Cardiac muscle cell (in vitro differentiated cells and primary cell): Measurements from ENCODE around the gene ITGB2. TPM values are rescaled to one million over a fixed set of nuclear protein-coding genes. Genes with fewer than 3 reads are reported as not detected.

Experiments used
- DNase-seq, 2 donors: peaks; one replicate each; pipeline versions ENCODE4 v3.0.0 to v3.0.0-alpha.2; 2010 to 2017; ENCODE audit warnings: low read depth in 1 of 2, low spot score in 1 of 2
- H3K27ac ChIP-seq: fragments of 200-600 bp; sonication (generic); 2 replicates; pipeline ENCODE4 v1.5.1; 2016
- H3K27me3 ChIP-seq: fragments of 200-600 bp; sonication (generic); 2 replicates; pipeline ENCODE4 v1.6.0; 2016; ENCODE audit warnings: control low read depth
- H3K36me3 ChIP-seq: fragments of 200-600 bp; sonication (generic); 2 replicates; pipeline ENCODE4 v1.5.1; 2016; ENCODE audit warnings: control low read depth
- H3K4me1 ChIP-seq: fragments of 200-600 bp; sonication (generic); 2 replicates; pipeline ENCODE4 v1.8.1; 2017; ENCODE audit warnings: low read depth, mild to moderate bottlenecking, mixed run types
- H3K4me3 ChIP-seq: fragments of 200-600 bp; sonication (generic); 2 replicates; pipeline ENCODE4 v1.5.1; 2016; ENCODE audit warnings: mild to moderate bottlenecking
- H3K9me3 ChIP-seq: fragments of 200-600 bp; sonication (generic); 2 replicates; pipeline ENCODE4 v1.5.1; 2017; ENCODE audit warnings: low read depth, mild to moderate bottlenecking, control low read depth
- CTCF ChIP-seq: IDR thresholded peaks from 2 replicates; pipeline ENCODE4 v1.5.1; 2012; ENCODE audit warnings: low read depth, mild to moderate bottlenecking, low read length
- polyA plus RNA-seq: library from polyadenylated mRNA; unstranded; fragments of >200 nt; fragmentation: Nextera tagmentation; extraction: Ambion mirVana; gene quantifications from 2 replicates; pipeline ENCODE4 v1.2.1, GENCODE V29; 2016
- total RNA-seq: library from RNA; depleted of rRNA; stranded (reverse); fragments of >200 nt; gene quantifications from 2 replicates; pipeline ENCODE4 v1.2.3, GENCODE V29; 2016

The ITGB2 gene
- total and polyA plus RNA-seq, 2 experiments from 2014 or later = 0.27 to 0.57 TPM

GRCh38 chr21:44923480-44924084 lies 2.9 kb upstream of the ITGB2 start:
- Histone ChIP-seq H3K36me3 (no peaks in the 10 kb centered on the region), H3K9me3 (no peaks in the 10 kb centered on the region), H3K27me3 (peaks cover 20% of the 10 kb centered on the region), H3K4me1 (peaks cover 4% of the 10 kb centered on the region), H3K4me3 (no peak overlapping the region), H3K27ac (no peak overlapping the region)
- no peak for DNase-seq
- no peak for TF ChIP-seq CTCF

GRCh38 chr21:44921928-44922327 lies 1.2 kb upstream of the ITGB2 start:
- Histone ChIP-seq H3K36me3 (no peaks in the 10 kb centered on the region), H3K4me1 (peaks cover 4% of the 10 kb centered on the region), H3K4me3 (no peak overlapping the region), H3K27ac (no peak overlapping the region), H3K27me3 (peaks cover 7% of the 10 kb centered on the region), H3K9me3 (no peaks in the 10 kb centered on the region)
- no peak for DNase-seq
- TF ChIP-seq CTCF = no peak

- no peak for TF ChIP-seq CTCF
- H3K4me3 ChIP-seq = no peak overlapping the region
- no peaks in the 10 kb centered on the region for H3K36me3 ChIP-seq
- no peaks in the 10 kb centered on the region for H3K9me3 ChIP-seq
- no peak for DNase-seq
- H3K27me3 ChIP-seq = peaks cover 7% of the 10 kb centered on the region
- no peak overlapping the region for H3K27ac ChIP-seq
- H3K4me1 ChIP-seq = peaks cover 4% of the 10 kb centered on the region
Measured at GRCh38 chr21:44919913-44920693, 596 bp downstream of the ITGB2 start.

GRCh38 chr21:44919111-44919912 lies 1.4 kb downstream of the ITGB2 start:
- no peak overlapping the region for H3K4me3 ChIP-seq
- H3K27me3 ChIP-seq = peaks cover 7% of the 10 kb centered on the region
- no peak for TF ChIP-seq CTCF
- no peak overlapping the region for H3K27ac ChIP-seq
- H3K4me1 ChIP-seq = no peaks in the 10 kb centered on the region
- no peaks in the 10 kb centered on the region for H3K36me3 ChIP-seq
- no peaks in the 10 kb centered on the region for H3K9me3 ChIP-seq
- no peak for DNase-seq

GRCh38 chr21:44918581-44919033 lies 2.1 kb downstream of the ITGB2 start:
- H3K4me3 ChIP-seq = no peak overlapping the region
- DNase-seq = no peak
- peaks cover 7% of the 10 kb centered on the region for H3K27me3 ChIP-seq

More at GRCh38 chr21:44918581-44919033, 2.1 kb downstream of the ITGB2 start:
- H3K36me3 ChIP-seq = no peaks in the 10 kb centered on the region
- no peak overlapping the region for H3K27ac ChIP-seq
- H3K4me1 ChIP-seq = no peaks in the 10 kb centered on the region
- TF ChIP-seq CTCF = no peak
- no peaks in the 10 kb centered on the region for H3K9me3 ChIP-seq
